NT2/D1 (cell line): ENCODE results near the gene MED6.

Experiments
- YY1 ChIP-seq: IDR thresholded peaks from 2 replicates; pipeline ENCODE4 v1.6.1; 2011; ENCODE audit not compliant: insufficient read length, insufficient read depth
- ZNF274 ChIP-seq: IDR thresholded peaks from 2 replicates; pipeline ENCODE4 v1.6.1; 2011; ENCODE audit warnings: mild to moderate bottlenecking, low read depth, low read length

DNA sequence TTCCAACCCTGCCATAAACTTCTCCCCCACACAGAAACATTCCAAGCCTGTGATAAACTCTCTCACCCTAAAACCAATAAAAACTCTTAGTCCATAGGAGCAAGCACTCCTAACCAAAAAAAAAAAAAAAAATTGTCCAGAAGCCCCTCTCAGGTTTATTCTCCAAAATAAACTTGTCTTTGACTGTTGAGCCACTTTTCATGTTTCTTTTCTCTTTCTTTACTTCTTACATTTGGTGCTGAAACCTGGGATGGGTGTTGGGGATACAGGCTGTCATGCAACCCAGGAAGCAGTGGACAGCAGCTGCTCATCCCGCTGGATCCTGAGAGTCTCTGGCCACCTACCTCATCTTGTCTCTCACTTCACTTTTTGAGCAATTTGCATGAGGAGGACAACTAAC is 63.6 kb downstream of the MED6 start:
- TF ChIP-seq YY1, result no peak
- no peak for TF ChIP-seq ZNF274
